ENCODE data around the gene TIGD3. TPM values are rescaled to one million over a fixed set of nuclear protein-coding genes. Genes with fewer than 3 reads are reported as not detected.
A peak's percentile ranks its signal among the peaks of the same experiment; 100 is the strongest.

TIGD3 gene
- total and polyA plus RNA-seq, 2 of the 13 experiments (the other 11 are each of a cell fraction or from before 2014, with no cell fraction given), result 0.49 to 4.9 TPM

DNA sequence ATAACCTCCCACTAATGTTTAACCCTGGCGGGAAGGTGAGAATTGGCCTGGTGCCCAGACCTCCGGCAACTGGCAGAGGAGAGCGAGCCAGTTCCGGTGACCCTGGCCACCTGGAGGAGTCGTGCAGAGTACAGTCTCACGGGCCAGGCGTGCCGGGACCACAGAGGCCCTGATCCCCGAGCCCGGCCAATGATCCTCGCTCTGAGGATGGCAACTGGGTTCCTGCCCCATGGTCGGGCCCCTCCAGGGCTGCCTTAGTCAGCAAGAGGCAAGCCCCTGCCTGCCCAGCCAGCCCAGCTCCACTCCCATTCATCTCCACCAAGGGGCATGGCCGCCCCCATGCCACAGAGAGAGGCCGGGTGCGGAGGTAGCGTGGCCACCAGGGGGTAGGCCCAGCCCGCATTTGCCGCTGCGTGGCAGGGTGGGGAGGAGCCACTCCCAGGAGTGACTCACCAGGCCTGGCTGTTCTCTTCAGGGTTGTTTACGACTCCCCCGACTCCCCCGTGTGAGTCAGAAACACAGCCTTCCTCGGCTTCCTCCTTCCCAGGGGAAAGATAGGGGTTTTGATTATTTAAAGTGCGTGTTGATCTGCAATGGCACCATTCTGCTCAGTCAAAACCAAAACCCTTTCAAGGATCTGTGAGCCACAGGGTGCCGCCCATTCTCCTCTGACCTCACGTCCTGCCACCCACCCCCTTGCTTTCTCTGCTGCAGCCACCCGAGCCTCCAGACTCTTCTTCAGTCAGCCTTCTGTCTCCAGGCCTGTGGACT lies 27.7 kb downstream of the TIGD3 start, which contains the start of gene SLC25A45 (continued):
- 0 out of 2 replicates have a peak, but pooled peaks have one; percentile 39 for TF ChIP-seq PAX8 (CRISPR knock-in tag; IDR thresholded peaks at IDR 0.05; ENCODE audit: borderline replicate concordance)
- peak; percentile 77 for TF ChIP-seq RXRB (CRISPR knock-in tag; IDR thresholded peaks at IDR 0.05; ENCODE audit: borderline replicate concordance)
- peak; percentile 86 for TF ChIP-seq ATF2 (CRISPR knock-in tag; IDR thresholded peaks at IDR 0.05)
- TF ChIP-seq ZNF576 (CRISPR knock-in tag; IDR thresholded peaks at IDR 0.05), result peak; percentile 19; the same call in 1 of the 2 replicates
- no peak; the same call in 1 of the 2 replicates for TF ChIP-seq SMAD3 (CRISPR knock-in tag; IDR thresholded peaks at IDR 0.05)
- TF ChIP-seq, protein P1, sequence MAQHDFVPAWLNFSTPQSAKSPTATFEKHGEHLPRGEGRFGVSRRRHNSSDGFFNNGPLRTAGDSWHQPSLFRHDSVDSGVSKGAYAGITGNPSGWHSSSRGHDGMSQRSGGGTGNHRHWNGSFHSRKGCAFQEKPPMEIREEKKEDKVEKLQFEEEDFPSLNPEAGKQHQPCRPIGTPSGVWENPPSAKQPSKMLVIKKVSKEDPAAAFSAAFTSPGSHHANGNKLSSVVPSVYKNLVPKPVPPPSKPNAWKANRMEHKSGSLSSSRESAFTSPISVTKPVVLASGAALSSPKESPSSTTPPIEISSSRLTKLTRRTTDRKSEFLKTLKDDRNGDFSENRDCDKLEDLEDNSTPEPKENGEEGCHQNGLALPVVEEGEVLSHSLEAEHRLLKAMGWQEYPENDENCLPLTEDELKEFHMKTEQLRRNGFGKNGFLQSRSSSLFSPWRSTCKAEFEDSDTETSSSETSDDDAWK (CRISPR knock-in tag; IDR thresholded peaks at IDR 0.05), result no peak
- TF ChIP-seq PRPF4 (IDR thresholded peaks at IDR 0.05; ENCODE audit: low read depth, low read length, poor library complexity, severe bottlenecking), result no peak
- TF ChIP-seq SP5 (CRISPR knock-in tag; IDR thresholded peaks at IDR 0.05; ENCODE audit: borderline replicate concordance, low read depth), result peak; percentile 63
- no peak; the same call in 1 of the 2 replicates for TF ChIP-seq IRF9 (CRISPR knock-in tag; IDR thresholded peaks at IDR 0.05; ENCODE audit: borderline replicate concordance)
- no peak; the same call in 1 of the 2 replicates for TF ChIP-seq NFKB2 (CRISPR knock-in tag; IDR thresholded peaks at IDR 0.05; ENCODE audit: borderline replicate concordance)
- TF ChIP-seq, protein P2, sequence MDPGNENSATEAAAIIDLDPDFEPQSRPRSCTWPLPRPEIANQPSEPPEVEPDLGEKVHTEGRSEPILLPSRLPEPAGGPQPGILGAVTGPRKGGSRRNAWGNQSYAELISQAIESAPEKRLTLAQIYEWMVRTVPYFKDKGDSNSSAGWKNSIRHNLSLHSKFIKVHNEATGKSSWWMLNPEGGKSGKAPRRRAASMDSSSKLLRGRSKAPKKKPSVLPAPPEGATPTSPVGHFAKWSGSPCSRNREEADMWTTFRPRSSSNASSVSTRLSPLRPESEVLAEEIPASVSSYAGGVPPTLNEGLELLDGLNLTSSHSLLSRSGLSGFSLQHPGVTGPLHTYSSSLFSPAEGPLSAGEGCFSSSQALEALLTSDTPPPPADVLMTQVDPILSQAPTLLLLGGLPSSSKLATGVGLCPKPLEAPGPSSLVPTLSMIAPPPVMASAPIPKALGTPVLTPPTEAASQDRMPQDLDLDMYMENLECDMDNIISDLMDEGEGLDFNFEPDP (CRISPR knock-in tag; conservative IDR thresholded peaks at IDR 0.05), result no peak
- TF ChIP-seq USF2 (IDR thresholded peaks at IDR 0.05; ENCODE audit: low read depth, low read length), result no peak
- peak; percentile 39; the same call in 1 of the 2 replicates for TF ChIP-seq USF2 (CRISPR knock-in tag; IDR thresholded peaks at IDR 0.05; ENCODE audit: borderline replicate concordance)
- no peak for TF ChIP-seq FOXA1 (IDR thresholded peaks at IDR 0.05)
- peak; percentile 35 for TF ChIP-seq FOXA1 (CRISPR knock-in tag; IDR thresholded peaks at IDR 0.05)
- TF ChIP-seq, protein P3, sequence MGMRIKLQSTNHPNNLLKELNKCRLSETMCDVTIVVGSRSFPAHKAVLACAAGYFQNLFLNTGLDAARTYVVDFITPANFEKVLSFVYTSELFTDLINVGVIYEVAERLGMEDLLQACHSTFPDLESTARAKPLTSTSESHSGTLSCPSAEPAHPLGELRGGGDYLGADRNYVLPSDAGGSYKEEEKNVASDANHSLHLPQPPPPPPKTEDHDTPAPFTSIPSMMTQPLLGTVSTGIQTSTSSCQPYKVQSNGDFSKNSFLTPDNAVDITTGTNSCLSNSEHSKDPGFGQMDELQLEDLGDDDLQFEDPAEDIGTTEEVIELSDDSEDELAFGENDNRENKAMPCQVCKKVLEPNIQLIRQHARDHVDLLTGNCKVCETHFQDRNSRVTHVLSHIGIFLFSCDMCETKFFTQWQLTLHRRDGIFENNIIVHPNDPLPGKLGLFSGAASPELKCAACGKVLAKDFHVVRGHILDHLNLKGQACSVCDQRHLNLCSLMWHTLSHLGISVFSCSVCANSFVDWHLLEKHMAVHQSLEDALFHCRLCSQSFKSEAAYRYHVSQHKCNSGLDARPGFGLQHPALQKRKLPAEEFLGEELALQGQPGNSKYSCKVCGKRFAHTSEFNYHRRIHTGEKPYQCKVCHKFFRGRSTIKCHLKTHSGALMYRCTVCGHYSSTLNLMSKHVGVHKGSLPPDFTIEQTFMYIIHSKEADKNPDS (CRISPR knock-in tag; IDR thresholded peaks at IDR 0.05), result 0 out of 2 replicates have a peak, but pooled peaks have one; percentile 38
- no peak for TF ChIP-seq MAFG (CRISPR knock-in tag; IDR thresholded peaks at IDR 0.05)
